Psoas muscle (tissue), 8 donors: ENCODE measurements around the gene BRK1. TPM values are rescaled to one million over a fixed set of nuclear protein-coding genes. Genes with fewer than 3 reads are reported as not detected.
"Not testable (repeated sequence)": the region's sequence is repeated elsewhere in the genome, so short reads cannot be mapped to it uniquely, and the experiment has no call there.

Source experiments
- ATAC-seq, 4 donors: fragments of 200-7000 bp; cut with Tn5 transposase; one replicate each; pipeline ENCODE4 v1.9.1; 2020; ENCODE audit warnings: moderate library complexity in 3 of 4, mild to moderate bottlenecking in 2 of 4
- DNase-seq, 2 donors: peaks; one replicate each; pipeline ENCODE4 v3.0.0-alpha.2; 2020
- H3K27ac ChIP-seq: fragments of 200-600 bp; one replicate; pipeline ENCODE4 v1.8.0; 2022
- H3K27me3 ChIP-seq, 3 donors: fragments of 200-600 bp in 1 of 3; one replicate each; pipeline versions ENCODE4 v1.6.1 to v1.8.0; 2013 to 2022; ENCODE audit warnings: low read length in 2 of 3, mild to moderate bottlenecking in 2 of 3, moderate library complexity in 1 of 3; ENCODE audit not compliant: insufficient read depth in 3 of 3
- H3K36me3 ChIP-seq, 2 donors: fragments of 200-600 bp in 1 of 2; one replicate each; pipeline versions ENCODE4 v1.6.1 to v1.8.0; 2013 to 2022; ENCODE audit warnings: low read depth in 1 of 2, mild to moderate bottlenecking in 1 of 2, moderate library complexity in 1 of 2; ENCODE audit not compliant: insufficient read depth in 1 of 2
- H3K4me1 ChIP-seq: fragments of 200-600 bp; one replicate; pipeline ENCODE4 v1.8.0; 2022
- H3K4me3 ChIP-seq: fragments of 200-600 bp; one replicate; pipeline ENCODE4 v1.8.0; 2022; ENCODE audit warnings: mild to moderate bottlenecking
- H3K9me3 ChIP-seq: fragments of 200-600 bp; one replicate; pipeline ENCODE4 v1.8.0; 2022
- CTCF ChIP-seq: fragments of 200-600 bp; IDR thresholded peaks from one replicate; pipeline ENCODE4 v1.8.0; 2022; ENCODE audit warnings: antibody characterized with exemption
- WGBS, 3 donors: extraction: QIAGEN DNeasy Blood & Tissue Kit; methylation state at CpG; one replicate each; pipeline versions ENCODE4 v1.1.6 to v1.1.7; 2013; 5-methylcytosine and 5-hydroxymethylcytosine counted together
- intact Hi-C, 2 donors: fragments of 100-400 bp; cut with DNase I; formaldehyde crosslinking; loops; one replicate each; pipeline versions ENCODE4 v1.11.0 to v1.14.2; 2022
- polyA plus RNA-seq, 3 donors: library from polyadenylated mRNA; stranded (reverse); fragments of 200-250 nt; gene quantifications; one replicate each; pipeline ENCODE4 v1.2.3, GENCODE V29; 2013
- total RNA-seq, 4 donors: library from RNA; stranded (reverse); fragmentation: NEBNext Ultra II Directional in 2 of 4; extraction: Animal tissue kit (Norgen Biotek cat#: 25700) in 2 of 4; gene quantifications; one replicate each; pipeline versions ENCODE4 v1.2.1 to v1.2.4, GENCODE V29; 2021 to 2023
- donor health status: healthy with polysubstance abuse.
- donor health status: DM: no; HTN: no; CAD: no; lungs with moderate emphysema.
- donor health status: Bipolar disorder and iron deficiency.
- donor health status: healthy.
- donor health status: DM: yes; HTN: yes; CAD: no.
- donor health status: DM: no; HTN: no; CAD: no.
- donor health status: DM: no; HTN: no; CAD: no.
- donor health status: DM: yes; HTN: yes; CAD: no.

BRK1 gene
- total and polyA plus RNA-seq, 7 donors, result 73.8 to 164 (median 82.7) TPM

- Histone ChIP-seq H3K36me3 (peaks cover 0 to 34% of the 10 kb centered on the region in 2 donors), H3K27ac (peak overlapping the region; percentile 65), H3K27me3 (no peaks in the 10 kb centered on the region), H3K9me3 (no peaks in the 10 kb centered on the region), H3K4me3 (no peak overlapping the region), H3K4me1 (peaks cover 7% of the 10 kb centered on the region)
- ATAC-seq, result peak; percentile 65 to 74 (median 72)
- peak; percentile 68 to 70 for DNase-seq
- 32 to 38% (median 34%) methylated on average over 6 of the region's 6 CpGs for WGBS, 3 donors
- TF ChIP-seq CTCF, result no peak
- intact Hi-C loops, result no loop called here
These were observed 58.5 kb downstream of the BRK1 start for GRCh38 chr3:10173926-10174435.

- peaks cover 3 to 40% of the 10 kb centered on the region in 2 donors for H3K36me3 ChIP-seq
- WGBS, 3 donors, result 95 to 99% (median 96%) methylated on average over 7 of the region's 7 CpGs
These were observed 59.9 kb downstream of the BRK1 start for GRCh38 chr3:10175334-10175733.

DNA sequence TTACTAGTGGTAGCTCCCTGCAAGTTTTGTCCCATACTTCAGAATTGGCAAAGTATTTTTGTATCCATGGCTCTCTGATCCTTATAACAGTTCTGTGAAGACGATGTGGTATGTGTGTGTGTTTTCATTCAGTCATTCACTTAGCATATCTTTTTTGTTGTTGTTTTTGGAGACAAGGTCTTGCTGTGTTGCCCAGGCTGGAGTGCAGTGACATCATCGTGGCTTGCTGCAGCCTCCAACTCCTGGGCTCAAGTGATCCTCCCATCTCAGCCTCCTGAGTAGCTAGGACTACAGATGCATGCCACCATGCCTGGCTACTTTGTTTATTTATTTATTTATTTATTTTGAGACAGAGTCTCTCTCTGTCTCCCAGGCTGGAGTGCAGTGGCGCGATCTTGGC, 60.7 kb downstream of the BRK1 start:
- DNase-seq, H3K4me1 ChIP-seq, intact Hi-C loops, ATAC-seq, H3K9me3 ChIP-seq, H3K27ac ChIP-seq, H3K27me3 ChIP-seq, H3K4me3 ChIP-seq: not testable (repeated sequence)
- peaks cover 3 to 46% of the 10 kb centered on the region in 2 donors for H3K36me3 ChIP-seq
- 85 to 97% (median 95%) methylated on average over 4 of the region's 4 CpGs for WGBS, 3 donors

More at GRCh38 chr3:10175334-10175733, 59.9 kb downstream of the BRK1 start:
- intact Hi-C loops, H3K9me3 ChIP-seq, H3K27ac ChIP-seq, ATAC-seq, DNase-seq, H3K4me3 ChIP-seq, H3K4me1 ChIP-seq, H3K27me3 ChIP-seq: not testable (repeated sequence)

Other genes with a start within 250 kb of the BRK1 start
- gene CIDEC, start 235.4 kb upstream of the BRK1 start, total RNA-seq, result 1 to 10 TPM in 2 of 4 donors, under 1 TPM in 2; 0.75 to 3.3 (median 1.3) TPM
- 10 to 100 TPM in 1 of 3 donors, 1 to 10 TPM in 2; 3.5 to 15.0 (median 4.4) TPM for gene CIDEC, start 235.4 kb upstream of the BRK1 start, polyA plus RNA-seq
- gene JAGN1, start 225.1 kb upstream of the BRK1 start, total RNA-seq, result 10 to 100 TPM; 18.6 to 44.4 (median 29.5) TPM
- gene JAGN1, start 225.1 kb upstream of the BRK1 start, polyA plus RNA-seq, result 10 to 100 TPM; 45.2 to 98.2 (median 64.9) TPM
- under 1 TPM; 0.20 to 0.84 (median 0.59) TPM for gene IL17RE, start 212.8 kb upstream of the BRK1 start, total RNA-seq
- gene IL17RE, start 212.8 kb upstream of the BRK1 start, polyA plus RNA-seq, result 1 to 10 TPM in 1 of 3 donors, under 1 TPM in 2; 0.07 to 1.1 (median 0.86) TPM
- 10 to 100 TPM; 10.4 to 27.0 (median 20.5) TPM for gene IL17RC, start 198.6 kb upstream of the BRK1 start, total RNA-seq
- 10 to 100 TPM; 10.8 to 21.9 (median 13.9) TPM for gene IL17RC, start 198.6 kb upstream of the BRK1 start, polyA plus RNA-seq
- gene CRELD1, start 181.8 kb upstream of the BRK1 start, total RNA-seq, result 10 to 100 TPM; 28.5 to 47.5 (median 37.8) TPM
- gene CRELD1, start 181.8 kb upstream of the BRK1 start, polyA plus RNA-seq, result 10 to 100 TPM; 24.2 to 35.0 (median 25.2) TPM
- gene PRRT3, start 163.3 kb upstream of the BRK1 start, total RNA-seq, result 1 to 10 TPM; 1.3 to 1.9 (median 1.6) TPM
- 1 to 10 TPM in 1 of 3 donors, under 1 TPM in 2; 0.55 to 4.0 (median 0.65) TPM for gene PRRT3, start 163.3 kb upstream of the BRK1 start, polyA plus RNA-seq
- 100 to 1,000 TPM; 145 to 266 (median 188) TPM for gene EMC3, start 128.8 kb upstream of the BRK1 start, total RNA-seq
- gene EMC3, start 128.8 kb upstream of the BRK1 start, polyA plus RNA-seq, result 100 to 1,000 TPM; 171 to 256 (median 198) TPM
- gene FANCD2, start 89.2 kb upstream of the BRK1 start, total RNA-seq, result 1 to 10 TPM in 1 of 4 donors, under 1 TPM in 3; 0.39 to 1.0 (median 0.75) TPM
- gene FANCD2, start 89.2 kb upstream of the BRK1 start, polyA plus RNA-seq, result 1 to 10 TPM in 1 of 3 donors, under 1 TPM in 2; 0.08 to 1.0 (median 0.47) TPM
- gene FANCD2OS, start 7.4 kb upstream of the BRK1 start, total RNA-seq, result not detected
- gene FANCD2OS, start 7.4 kb upstream of the BRK1 start, polyA plus RNA-seq, result not detected
- gene VHL, start 26.1 kb downstream of the BRK1 start, total RNA-seq, result 10 to 100 TPM; 13.5 to 18.2 (median 16.6) TPM
- 10 to 100 TPM in 2 of 3 donors, 1 to 10 TPM in 1; 9.7 to 18.3 (median 13.0) TPM for gene VHL, start 26.1 kb downstream of the BRK1 start, polyA plus RNA-seq
- 10 to 100 TPM in 2 of 4 donors, 1 to 10 TPM in 2; 3.9 to 21.3 (median 12.8) TPM for gene IRAK2, start 49.2 kb downstream of the BRK1 start, total RNA-seq
- gene IRAK2, start 49.2 kb downstream of the BRK1 start, polyA plus RNA-seq, result 10 to 100 TPM in 1 of 3 donors, 1 to 10 TPM in 2; 5.9 to 11.7 (median 9.1) TPM
- gene TATDN2, start 132.8 kb downstream of the BRK1 start, total RNA-seq, result 10 to 100 TPM; 16.3 to 22.7 (median 20.1) TPM
- 10 to 100 TPM in 2 of 3 donors, 1 to 10 TPM in 1; 9.6 to 22.1 (median 16.0) TPM for gene TATDN2, start 132.8 kb downstream of the BRK1 start, polyA plus RNA-seq
- under 1 TPM in 1 of 4 donors, not detected in 3; 0.88 TPM for gene GHRL, start 177.3 kb downstream of the BRK1 start, total RNA-seq
- under 1 TPM in 2 of 3 donors, not detected in 1; 0.16 to 0.18 TPM for gene GHRL, start 177.3 kb downstream of the BRK1 start, polyA plus RNA-seq
- gene SEC13, start 205.4 kb downstream of the BRK1 start, total RNA-seq, result 10 to 100 TPM; 56.3 to 95.5 (median 83.0) TPM
- gene SEC13, start 205.4 kb downstream of the BRK1 start, polyA plus RNA-seq, result 100 to 1,000 TPM; 118 to 200 (median 181) TPM